ENCODE data around the gene ANKRD60.

Gene ANKRD60

GRCh38 chr20:58225452-58226200 lies 2.8 kb downstream of the ANKRD60 start:
- in situ Hi-C loops (cut with HindIII; ENCODE audit: low sequenced_read_pairs): loop anchor here (25.0 kb wide), 1 partner anchor 437 kb away; the partner anchor contains the start of gene STX16

- in situ Hi-C loops (cut with HindIII; ENCODE audit: low sequenced_read_pairs): loop anchor here (25.0 kb wide), 1 partner anchor 437 kb away; the partner anchor contains the start of gene STX16
Measured at GRCh38 chr20:58224974-58225373, 3.5 kb downstream of the ANKRD60 start.

GRCh38 chr20:58224097-58224496 lies 4.4 kb downstream of the ANKRD60 start:
- in situ Hi-C loops (cut with HindIII; ENCODE audit: low sequenced_read_pairs): no loop called here

GRCh38 chr20:58223358-58223941 lies 5.0 kb downstream of the ANKRD60 start:
- in situ Hi-C loops (cut with HindIII; ENCODE audit: low sequenced_read_pairs): no loop called here

- in situ Hi-C loops (cut with HindIII; ENCODE audit: low sequenced_read_pairs): no loop called here
Measured at GRCh38 chr20:58222446-58222845, 6.0 kb downstream of the ANKRD60 start.

GRCh38 chr20:58219342-58219700 lies 9.1 kb downstream of the ANKRD60 start:
- in situ Hi-C loops (cut with HindIII; ENCODE audit: low sequenced_read_pairs): no loop called here

GRCh38 chr20:58218665-58219341 lies 9.7 kb downstream of the ANKRD60 start:
- in situ Hi-C loops (cut with HindIII; ENCODE audit: low sequenced_read_pairs): no loop called here

GRCh38 chr20:58216334-58216733 lies 12.1 kb downstream of the ANKRD60 start:
- in situ Hi-C loops (cut with HindIII; ENCODE audit: low sequenced_read_pairs): no loop called here

GRCh38 chr20:58215116-58215515 lies 13.3 kb downstream of the ANKRD60 start:
- in situ Hi-C loops (cut with HindIII; ENCODE audit: low sequenced_read_pairs): no loop called here

GRCh38 chr20:58214310-58214709 lies 14.1 kb downstream of the ANKRD60 start:
- in situ Hi-C loops (cut with HindIII; ENCODE audit: low sequenced_read_pairs): no loop called here

- in situ Hi-C loops (cut with HindIII; ENCODE audit: low sequenced_read_pairs): no loop called here
Measured at GRCh38 chr20:58213716-58214115, 14.7 kb downstream of the ANKRD60 start.

GRCh38 chr20:58213121-58213520 lies 15.3 kb downstream of the ANKRD60 start:
- in situ Hi-C loops (cut with HindIII; ENCODE audit: low sequenced_read_pairs): no loop called here

GRCh38 chr20:58212636-58213035 lies 15.8 kb downstream of the ANKRD60 start:
- in situ Hi-C loops (cut with HindIII; ENCODE audit: low sequenced_read_pairs): no loop called here

GRCh38 chr20:58210398-58210747 lies 18.1 kb downstream of the ANKRD60 start:
- in situ Hi-C loops (cut with HindIII; ENCODE audit: low sequenced_read_pairs): no loop called here

GRCh38 chr20:58209652-58210397 lies 18.6 kb downstream of the ANKRD60 start:
- in situ Hi-C loops (cut with HindIII; ENCODE audit: low sequenced_read_pairs): no loop called here

GRCh38 chr20:58208944-58209343 lies 19.5 kb downstream of the ANKRD60 start:
- in situ Hi-C loops (cut with HindIII; ENCODE audit: low sequenced_read_pairs): no loop called here

GRCh38 chr20:58205850-58206249 lies 22.6 kb downstream of the ANKRD60 start:
- in situ Hi-C loops (cut with HindIII; ENCODE audit: low sequenced_read_pairs): no loop called here

- in situ Hi-C loops (cut with HindIII; ENCODE audit: low sequenced_read_pairs): no loop called here
Measured at GRCh38 chr20:58202044-58202443, 26.4 kb downstream of the ANKRD60 start.

GRCh38 chr20:58201616-58202015 lies 26.8 kb downstream of the ANKRD60 start:
- in situ Hi-C loops (cut with HindIII; ENCODE audit: low sequenced_read_pairs): no loop called here

- in situ Hi-C loops (cut with HindIII; ENCODE audit: low sequenced_read_pairs): loop anchor here (5.0 kb wide), 1 partner anchor 82 kb away; no protein-coding TSS in a partner anchor
Measured at GRCh38 chr20:58199469-58199868, 29.0 kb downstream of the ANKRD60 start.

GRCh38 chr20:58198901-58199355 lies 29.5 kb downstream of the ANKRD60 start:
- in situ Hi-C loops (cut with HindIII; ENCODE audit: low sequenced_read_pairs): loop anchor here (5.0 kb wide), 1 partner anchor 82 kb away; no protein-coding TSS in a partner anchor
